Measurements from ENCODE around the gene RNASEH1.

Gene RNASEH1, protein sequence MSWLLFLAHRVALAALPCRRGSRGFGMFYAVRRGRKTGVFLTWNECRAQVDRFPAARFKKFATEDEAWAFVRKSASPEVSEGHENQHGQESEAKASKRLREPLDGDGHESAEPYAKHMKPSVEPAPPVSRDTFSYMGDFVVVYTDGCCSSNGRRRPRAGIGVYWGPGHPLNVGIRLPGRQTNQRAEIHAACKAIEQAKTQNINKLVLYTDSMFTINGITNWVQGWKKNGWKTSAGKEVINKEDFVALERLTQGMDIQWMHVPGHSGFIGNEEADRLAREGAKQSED

DNA sequence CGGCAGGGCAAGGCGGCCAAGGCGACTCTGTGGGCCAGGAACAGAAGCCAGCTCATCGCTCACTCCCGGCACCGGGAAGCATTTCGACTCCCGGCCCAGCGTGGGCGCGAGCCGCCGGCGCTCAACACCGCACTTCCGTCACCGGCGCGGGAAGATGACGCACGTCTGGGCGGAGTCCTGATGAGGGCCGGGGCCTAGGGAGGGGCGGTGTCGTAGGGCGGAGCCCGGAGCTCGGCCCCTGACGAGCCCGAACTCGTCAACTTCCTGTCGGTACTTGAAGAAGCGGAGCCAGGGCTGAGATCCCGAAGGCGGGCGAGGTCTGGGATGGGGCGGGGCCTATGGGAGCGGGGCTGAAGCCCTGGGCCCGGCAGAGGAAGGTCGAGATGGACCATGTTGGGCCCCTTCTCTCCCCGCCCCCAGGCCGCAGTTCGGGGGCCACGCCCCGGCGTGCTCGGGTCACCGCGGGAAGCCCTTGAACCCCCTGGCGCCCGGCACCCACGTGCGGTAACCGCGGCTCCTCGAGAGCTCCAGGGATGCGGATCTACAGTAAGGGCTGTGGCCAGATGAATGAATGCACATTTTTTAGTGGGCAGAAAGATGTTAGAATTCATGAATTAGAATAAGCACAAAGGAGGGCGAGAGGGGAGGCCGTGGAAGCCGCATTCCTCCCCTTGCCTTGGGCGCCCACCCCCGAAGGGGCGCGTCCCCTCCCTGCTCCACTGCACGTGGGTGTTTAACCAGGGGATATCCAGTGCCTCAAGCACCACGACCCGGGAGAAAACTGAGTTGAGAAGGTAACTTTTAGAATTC is at the start of gene RNASEH1:
Gene RNASEH1 (minus strand): TSS at position 129 of the 810 bp plus-strand sequence. CDS start 73 bp downstream, at position 56.
- Histone ChIP-seq H3K27ac (peak within 1 kb of the TSS; percentile 60 to 99 (median 94)), H3K4me3 (peak within 1 kb of the TSS; percentile 80 to 99 (median 95))

DNA sequence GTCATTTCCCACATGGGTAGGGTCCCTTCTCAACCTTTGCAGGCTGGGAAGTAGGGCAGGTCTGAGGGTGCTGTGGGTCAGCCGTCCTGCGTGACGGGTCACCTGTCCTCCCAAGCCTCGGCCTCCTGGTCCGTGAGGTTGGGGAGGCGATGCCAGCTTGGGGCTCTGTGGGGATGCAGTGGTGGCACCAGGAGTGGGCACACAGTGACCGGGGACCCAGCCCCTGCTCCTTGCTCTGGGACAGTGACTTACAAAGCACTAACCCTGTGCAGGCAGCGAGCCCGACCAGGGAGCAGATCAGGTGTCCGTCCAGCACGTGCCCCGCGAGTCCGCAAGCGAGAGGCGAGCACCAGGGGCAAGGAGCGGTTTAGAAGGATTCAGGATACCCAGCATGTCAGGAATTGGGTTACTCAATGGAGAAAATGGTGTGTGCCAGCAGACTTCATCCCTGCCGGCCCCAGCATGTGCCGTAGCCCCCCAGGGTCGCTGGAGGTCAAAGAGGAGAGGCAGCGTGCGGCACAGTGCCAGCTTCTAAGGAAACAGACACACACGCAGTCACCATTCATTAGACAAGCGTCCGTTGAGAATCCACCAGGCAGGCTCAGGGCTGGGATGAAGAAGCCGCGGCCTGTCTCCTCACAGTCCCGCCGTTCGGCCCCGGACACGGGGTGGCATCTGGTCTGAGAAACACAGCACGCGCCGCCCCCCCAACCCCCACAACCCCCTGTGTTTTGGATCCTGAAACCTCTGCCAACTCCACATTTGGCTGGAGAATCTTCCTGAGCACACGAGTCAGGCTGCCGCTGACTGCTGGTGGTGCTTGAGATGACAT is 48.5 kb upstream of the RNASEH1 start:
- Histone ChIP-seq H3K4me3 (no peak overlapping the region), H3K27ac (no peak overlapping the region)

DNA sequence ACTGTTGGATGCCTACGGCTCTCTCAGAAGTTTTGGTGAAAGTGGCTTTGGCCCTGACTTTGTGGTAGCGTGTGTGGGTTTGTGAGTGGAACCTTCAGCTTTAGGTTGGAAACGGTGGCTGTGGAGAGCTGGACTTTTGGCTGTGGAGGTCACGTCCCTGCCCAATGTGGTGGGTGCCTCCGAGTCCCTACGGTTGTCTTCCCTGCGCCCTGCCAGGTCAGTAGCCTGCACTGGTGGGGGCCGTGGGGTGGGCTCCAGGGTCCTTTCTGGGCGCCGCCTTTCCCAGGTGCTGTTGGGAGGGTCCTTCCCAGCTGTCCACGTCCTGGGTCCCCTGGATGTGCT is 47.9 kb upstream of the RNASEH1 start:
- Histone ChIP-seq H3K4me3 (no peak overlapping the region), H3K27ac (peak overlapping the region in 3 of 21 experiments; percentile 6 to 68 (median 52))

GRCh38 chr2:3604991-3605961 is 47.1 kb upstream of the RNASEH1 start:
- no peak overlapping the region for H3K4me3 ChIP-seq
- H3K27ac ChIP-seq: peak overlapping the region in 4 of 21 experiments; percentile 6 to 68 (median 30)

GRCh38 chr2:3604207-3604877 is 46.2 kb upstream of the RNASEH1 start:
- peak overlapping the region in 1 of 21 experiments; percentile 29 for H3K27ac ChIP-seq
- no peak overlapping the region for H3K4me3 ChIP-seq

DNA sequence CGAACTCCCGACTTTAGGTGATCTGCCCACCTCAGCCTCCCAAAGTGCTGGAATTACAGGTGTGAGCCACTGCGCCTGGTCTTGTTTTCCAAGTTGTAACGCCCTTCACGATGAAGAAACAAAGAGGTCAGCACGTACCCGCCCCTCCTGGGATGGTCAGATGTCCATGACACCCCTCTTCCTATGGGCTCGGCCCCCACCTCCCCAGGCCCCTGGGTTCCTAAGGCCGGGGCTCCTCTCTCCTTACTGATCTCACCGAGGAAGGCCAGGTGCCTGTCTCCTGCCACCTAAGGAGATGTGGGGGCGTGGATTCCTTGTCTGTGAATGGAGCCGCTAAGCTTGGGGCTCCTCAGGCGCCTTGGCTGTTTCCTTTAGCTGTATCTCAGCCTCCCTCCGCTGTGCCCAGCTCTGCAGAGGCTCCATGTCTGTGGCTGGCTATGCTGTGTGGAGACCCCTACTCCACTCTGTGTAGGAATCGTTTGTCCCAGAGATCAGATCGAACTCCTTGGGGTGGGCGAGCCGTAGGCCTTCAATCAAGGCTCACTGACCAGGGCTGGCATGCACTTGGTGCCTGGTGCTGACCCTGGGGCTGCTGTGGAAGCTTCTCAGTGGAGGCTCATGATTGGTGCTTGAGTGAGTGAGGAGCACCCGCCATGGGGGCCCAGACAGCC is 45.5 kb upstream of the RNASEH1 start:
- Histone ChIP-seq H3K4me3 (no peak overlapping the region), H3K27ac (no peak overlapping the region)

- no peak overlapping the region for H3K4me3 ChIP-seq
- no peak overlapping the region for H3K27ac ChIP-seq
Observed at GRCh38 chr2:3602553-3603339, 44.6 kb upstream of the RNASEH1 start.

DNA sequence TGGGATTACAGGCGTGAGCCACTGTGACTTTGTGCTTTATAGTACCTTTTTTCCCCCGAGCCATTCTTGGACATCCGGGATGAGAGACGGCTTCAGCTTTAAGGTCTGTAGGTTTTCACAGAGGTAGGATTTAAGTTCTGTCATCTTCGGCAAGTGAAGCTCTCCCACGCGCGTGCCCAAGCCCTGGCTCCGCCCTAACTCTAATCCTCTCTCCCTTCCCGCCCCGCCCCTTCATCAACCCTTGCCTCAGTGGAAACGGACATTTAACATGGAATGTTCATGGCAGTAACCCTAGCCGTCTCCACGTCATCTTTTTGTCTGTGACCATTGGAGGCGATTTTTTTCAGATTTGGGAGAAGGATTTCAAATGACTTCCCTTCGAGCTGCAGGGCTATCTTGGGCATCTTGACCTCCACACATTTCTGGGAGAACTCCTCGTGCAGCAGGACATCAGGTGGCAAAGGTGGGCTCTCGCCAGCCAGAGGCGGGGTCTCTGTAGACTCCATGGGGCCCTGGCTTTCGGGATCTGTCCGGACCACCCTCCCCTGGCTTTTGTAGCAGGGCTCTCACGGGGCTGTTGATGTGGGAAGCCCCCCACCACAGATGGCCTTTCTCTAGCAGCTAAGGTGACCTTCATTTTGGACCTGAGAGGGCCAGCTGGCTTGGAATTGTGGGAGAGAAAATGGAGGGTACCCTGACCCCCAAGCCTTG is 43.6 kb upstream of the RNASEH1 start:
- Histone ChIP-seq H3K4me3 (no peak overlapping the region), H3K27ac (no peak overlapping the region)

DNA sequence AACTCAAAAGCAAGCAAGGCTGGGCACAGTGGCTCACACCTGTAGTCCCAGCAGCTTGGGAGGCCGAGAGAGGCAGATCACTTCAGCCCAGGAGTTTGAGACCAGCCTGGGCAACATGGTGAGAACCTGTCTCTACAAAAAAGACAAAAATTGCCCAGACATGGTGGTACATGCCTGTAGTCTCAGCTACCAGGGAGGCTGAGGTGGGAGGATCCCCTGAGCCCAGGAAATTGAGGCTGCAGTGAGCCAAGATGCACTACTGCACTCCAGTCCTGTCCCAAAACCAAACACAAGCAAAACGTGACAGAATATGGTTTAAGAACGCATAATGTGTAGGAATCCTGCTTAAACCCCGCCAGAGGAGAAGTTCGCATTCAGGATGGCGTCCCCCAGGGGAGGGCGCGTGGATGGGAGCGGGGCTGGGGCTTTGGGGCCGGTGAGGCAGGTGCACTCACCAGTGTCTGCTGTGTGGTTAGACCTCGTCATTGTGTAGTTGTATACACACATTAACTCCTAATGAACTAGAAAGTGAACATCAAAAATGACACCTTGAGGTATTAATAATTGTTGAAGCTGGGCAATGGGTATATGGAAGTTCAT is 42.2 kb upstream of the RNASEH1 start:
- Histone ChIP-seq H3K4me3 (no peak overlapping the region), H3K27ac (no peak overlapping the region)

- Histone ChIP-seq H3K4me3 (no peak overlapping the region), H3K27ac (no peak overlapping the region)
Observed at GRCh38 chr2:3598912-3599854, 41.0 kb upstream of the RNASEH1 start.

DNA sequence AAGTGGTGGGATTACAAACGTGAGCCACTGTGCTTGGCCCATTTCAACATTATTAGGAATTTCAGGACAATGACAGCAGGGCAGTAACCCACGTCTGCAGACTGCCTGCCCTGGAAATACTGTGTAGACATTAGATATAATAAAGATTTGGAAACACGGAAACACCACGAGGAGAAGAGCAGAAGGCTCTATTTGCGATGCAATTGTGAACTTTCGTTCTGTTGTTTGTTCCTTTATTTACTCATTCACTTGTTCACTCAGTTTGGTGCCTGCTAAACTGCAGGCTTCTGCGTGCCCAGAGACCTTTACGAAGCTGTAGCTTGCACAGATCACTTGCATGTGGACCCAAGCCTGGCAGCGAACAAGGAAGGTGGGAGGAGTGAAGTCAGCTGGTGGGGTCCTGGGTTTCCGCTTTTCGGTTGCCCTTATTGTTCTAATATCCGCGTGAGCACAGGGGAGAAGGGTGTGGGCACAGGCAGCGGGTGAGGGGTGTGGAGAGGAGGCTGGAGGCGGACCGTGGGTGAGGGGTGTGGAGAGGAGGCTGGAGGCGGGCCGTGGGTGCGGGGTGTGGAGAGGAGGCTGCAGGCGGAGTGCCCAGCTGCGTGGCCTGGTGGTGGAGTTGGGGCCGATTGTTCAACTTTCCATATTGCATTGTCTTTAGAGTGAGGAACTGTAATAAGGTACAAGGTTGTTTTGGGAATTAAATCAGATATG is 40.2 kb upstream of the RNASEH1 start:
- Histone ChIP-seq H3K4me3 (no peak overlapping the region), H3K27ac (no peak overlapping the region)

DNA sequence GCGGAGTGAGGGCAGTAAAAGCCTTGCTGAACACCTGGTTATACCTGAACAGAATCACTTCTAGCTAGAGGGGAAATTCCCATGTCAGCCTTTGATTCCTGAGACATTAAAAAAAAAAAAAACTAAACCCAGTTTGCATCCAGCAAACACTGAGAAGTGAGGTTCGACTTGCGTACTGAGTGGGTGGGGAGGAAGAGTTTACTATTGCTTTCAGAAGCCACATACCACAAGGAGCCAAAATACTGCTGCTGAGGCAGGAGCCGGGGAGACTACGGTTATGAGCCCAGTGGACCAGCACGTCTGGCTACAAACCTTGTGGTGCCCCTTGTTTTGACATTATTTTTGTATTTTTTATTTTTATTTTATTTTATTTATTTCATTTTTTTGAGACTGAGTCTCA is 39.4 kb upstream of the RNASEH1 start:
- Histone ChIP-seq H3K4me3 (no peak overlapping the region), H3K27ac (no peak overlapping the region)

GRCh38 chr2:3596901-3597417 is 38.8 kb upstream of the RNASEH1 start:
- no peak overlapping the region for H3K27ac ChIP-seq
- no peak overlapping the region for H3K4me3 ChIP-seq

- H3K4me3 ChIP-seq: no peak overlapping the region
- no peak overlapping the region for H3K27ac ChIP-seq
Observed at GRCh38 chr2:3595985-3596384, 37.9 kb upstream of the RNASEH1 start.
